GM20000 (cell line): Measurements from ENCODE around the gene KRTAP5-7.
"Not testable (repeated sequence)": the region's sequence is repeated elsewhere in the genome, so short reads cannot be mapped to it uniquely, and the experiment has no call there.

Experiments used
- DNase-seq: peaks from one replicate; pipeline ENCODE4 v3.0.0; 2012; ENCODE audit warnings: low spot score
- TF ChIP-seq, protein P1 (sequence below): IDR thresholded peaks from 2 replicates; pipeline ENCODE4 v1.5.1; 2012; ENCODE audit warnings: mild to moderate bottlenecking, control low read depth; ENCODE audit errors: extremely low read depth, missing control alignments

Gene KRTAP5-7, protein sequence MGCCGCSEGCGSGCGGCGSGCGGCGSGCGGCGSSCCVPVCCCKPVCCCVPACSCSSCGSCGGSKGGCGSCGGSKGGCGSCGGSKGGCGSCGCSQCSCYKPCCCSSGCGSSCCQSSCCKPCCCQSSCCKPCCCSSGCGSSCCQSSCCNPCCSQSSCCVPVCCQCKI

DNA sequence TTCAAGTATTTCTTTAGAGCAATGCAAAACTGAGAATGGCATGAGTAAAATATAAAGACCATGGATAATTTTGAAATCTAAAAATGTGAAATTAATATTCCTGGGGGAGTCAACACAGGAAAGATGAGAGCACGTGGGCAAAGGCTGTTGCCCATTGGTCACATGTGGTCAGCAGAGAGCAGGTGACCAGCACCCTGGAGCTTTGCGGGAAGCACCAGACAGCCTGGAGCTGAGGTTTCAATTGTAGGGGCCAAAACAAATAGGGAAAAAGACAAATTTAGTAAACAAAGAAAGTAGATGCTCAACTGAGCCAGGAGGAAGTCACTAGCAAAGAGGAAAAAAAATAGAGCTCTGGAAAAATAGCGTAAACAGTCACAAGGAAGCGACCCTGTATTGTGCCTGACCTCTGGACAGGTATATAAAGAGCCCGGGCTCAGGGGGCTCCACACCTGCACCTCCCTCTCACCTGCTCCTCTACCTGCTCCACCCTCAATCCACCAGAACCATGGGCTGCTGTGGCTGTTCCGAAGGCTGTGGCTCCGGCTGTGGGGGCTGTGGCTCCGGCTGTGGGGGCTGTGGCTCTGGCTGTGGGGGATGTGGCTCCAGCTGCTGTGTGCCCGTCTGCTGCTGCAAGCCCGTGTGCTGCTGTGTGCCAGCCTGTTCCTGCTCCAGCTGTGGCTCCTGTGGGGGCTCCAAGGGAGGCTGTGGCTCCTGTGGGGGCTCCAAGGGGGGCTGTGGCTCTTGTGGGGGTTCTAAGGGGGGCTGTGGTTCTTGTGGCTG lies at the start of gene KRTAP5-7:
Gene KRTAP5-7 (plus strand): TSS at position 472 of the 780 bp plus-strand sequence. CDS start 34 bp downstream, at position 506.
- not testable (repeated sequence) for DNase-seq

DNA sequence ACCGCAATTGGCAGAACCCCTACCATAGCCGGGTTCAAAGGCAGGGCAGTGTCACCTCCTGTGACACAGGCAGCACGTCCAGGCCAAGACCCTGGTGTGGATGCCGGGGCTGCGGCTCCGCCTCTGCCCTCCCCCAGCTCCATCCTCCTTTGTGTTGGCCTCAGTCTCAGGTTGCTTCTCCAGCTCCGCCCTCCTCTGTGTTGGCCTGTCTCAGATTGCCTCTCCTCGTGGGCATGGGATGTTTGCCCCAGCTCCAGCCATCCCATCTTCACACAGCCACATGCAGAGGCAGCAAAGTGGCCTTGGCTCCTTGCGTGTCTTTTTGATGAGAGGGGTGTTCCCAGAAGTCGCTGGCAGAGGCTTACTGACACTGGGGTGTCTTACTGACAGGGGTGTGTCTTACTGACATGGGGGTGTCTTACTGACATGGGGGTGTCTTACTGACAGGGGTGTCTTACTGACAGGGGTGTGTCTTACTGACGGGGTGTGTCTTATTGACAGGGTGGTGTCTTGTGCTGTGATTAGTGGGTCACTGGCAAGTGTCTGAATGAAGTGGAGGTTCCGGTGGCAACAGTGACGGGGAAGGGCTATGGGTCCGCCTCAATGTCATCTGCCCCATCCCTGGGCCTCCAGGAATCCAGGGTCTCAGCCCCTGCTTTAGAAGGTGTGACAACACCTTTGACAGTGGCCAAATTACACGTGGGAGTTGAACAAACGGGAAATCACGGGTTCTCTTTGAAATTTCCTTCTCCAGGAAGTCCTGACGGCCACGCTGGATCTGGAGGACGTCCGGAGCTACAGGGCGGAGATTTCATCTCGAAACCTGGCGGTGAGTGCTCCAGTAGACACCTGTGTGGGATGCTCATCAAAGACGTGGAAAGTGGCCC lies 49.2 kb upstream of the KRTAP5-7 start:
- DNase-seq = no peak
- TF ChIP-seq, protein P1, sequence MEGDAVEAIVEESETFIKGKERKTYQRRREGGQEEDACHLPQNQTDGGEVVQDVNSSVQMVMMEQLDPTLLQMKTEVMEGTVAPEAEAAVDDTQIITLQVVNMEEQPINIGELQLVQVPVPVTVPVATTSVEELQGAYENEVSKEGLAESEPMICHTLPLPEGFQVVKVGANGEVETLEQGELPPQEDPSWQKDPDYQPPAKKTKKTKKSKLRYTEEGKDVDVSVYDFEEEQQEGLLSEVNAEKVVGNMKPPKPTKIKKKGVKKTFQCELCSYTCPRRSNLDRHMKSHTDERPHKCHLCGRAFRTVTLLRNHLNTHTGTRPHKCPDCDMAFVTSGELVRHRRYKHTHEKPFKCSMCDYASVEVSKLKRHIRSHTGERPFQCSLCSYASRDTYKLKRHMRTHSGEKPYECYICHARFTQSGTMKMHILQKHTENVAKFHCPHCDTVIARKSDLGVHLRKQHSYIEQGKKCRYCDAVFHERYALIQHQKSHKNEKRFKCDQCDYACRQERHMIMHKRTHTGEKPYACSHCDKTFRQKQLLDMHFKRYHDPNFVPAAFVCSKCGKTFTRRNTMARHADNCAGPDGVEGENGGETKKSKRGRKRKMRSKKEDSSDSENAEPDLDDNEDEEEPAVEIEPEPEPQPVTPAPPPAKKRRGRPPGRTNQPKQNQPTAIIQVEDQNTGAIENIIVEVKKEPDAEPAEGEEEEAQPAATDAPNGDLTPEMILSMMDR = no peak

DNA sequence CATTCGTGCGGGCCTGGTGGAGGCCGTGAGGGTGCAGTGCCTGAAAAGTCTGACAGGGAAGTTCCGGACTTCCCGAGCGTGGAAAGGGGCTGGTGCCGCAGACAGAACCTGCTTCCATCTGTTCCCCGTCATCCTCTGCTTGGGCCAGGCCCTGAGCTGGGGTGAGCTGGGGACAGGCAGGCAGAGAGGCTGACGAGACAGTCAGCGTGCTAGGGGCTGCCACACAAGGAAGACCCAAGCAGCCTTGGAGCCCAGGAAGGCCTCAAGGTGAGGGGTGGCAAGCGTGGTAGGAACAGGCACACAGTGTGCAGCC lies 48.6 kb upstream of the KRTAP5-7 start:
- TF ChIP-seq, protein P1 = no peak
- no peak for DNase-seq

DNA sequence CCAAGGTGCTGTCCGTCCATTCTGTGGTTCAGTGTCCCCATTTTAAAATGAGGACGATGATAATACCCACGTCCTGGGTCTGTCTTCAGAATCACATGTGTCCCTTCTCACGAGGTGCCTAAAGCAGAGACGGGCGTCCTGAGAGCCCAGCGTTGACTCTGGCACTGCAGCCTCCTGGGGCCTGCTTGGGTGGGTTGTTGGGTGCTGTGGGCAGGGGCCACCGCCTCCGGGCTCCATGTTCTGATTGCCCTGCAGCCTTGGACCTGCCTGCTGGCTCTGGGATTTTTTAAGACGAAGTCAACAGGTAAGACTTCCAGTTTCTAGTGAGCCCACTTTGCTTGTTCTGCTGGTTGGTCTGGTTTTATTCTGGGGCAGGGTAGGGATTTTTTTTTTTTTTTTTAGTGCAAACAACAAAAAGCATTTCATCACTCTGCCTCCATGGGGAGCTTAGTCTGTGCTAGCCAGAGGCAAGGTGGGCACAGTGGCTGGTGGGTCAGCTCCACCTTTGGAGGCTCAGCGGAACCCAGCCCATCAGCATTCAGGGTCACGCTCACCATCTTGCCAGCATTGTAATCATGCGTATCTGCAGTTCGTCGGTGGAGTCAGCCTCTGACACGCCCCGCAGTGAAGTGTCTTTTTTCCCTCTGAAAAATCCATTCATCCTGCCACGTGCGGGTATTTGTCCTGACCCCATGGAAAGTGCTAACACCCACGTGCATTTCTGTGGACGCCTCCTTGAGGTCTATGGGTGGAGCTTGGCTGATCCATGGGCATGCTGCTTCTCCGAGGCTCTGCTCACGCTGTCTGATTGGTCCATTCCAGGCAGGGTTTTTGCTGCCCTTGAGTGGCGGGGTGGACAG lies 45.7 kb upstream of the KRTAP5-7 start:
- DNase-seq = no peak
- TF ChIP-seq, protein P1 = no peak

DNA sequence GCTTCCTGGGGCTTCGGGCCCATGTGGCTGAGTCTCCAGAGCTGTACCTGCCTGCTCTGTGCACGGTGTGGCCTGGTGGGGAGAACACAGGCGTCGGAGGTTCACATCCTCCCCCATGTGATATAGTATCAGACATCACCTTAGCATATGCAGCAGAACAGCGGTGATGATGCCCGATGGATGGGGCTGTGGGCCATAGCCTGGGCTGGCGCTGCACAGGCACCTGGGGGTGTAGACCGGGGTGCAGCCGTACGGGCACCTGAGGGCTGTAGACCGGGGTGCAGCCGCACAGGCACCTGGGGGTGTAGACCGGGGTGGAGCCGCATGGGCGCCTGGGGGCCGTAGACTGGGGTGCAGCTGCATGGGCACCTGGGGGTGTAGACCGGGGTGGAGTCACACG lies 44.9 kb upstream of the KRTAP5-7 start:
- TF ChIP-seq, protein P1 = no peak
- no peak for DNase-seq

DNA sequence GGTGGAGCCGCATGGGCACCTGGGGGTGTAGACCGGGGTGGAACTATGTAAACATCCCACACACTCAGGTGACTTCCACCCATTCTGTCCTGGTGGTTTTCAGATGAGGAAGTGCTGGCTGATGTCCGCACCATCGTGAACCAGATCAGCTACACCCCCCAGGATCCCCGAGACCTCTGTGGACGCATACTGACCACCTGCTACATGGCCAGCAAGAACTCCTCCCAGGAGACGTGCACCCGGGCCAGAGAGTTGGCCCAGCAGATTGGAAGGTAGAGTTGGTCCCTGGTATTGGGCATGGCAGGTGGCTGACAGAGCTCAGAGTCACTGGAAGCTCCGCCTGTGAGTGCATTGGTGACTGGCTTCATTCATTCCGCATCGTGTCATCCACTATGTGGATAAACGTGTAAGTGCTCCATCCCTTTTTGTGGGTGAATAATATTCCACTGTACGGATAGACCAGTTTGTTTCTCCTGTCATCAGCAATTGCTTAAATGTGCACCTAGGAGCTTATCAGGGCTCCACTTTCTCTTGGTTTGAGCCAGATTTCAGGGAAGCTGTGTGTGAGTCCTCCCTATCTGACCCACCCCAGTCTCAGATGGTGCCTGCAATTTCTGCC lies 44.2 kb upstream of the KRTAP5-7 start:
- TF ChIP-seq, protein P1 = no peak
- DNase-seq = no peak

DNA sequence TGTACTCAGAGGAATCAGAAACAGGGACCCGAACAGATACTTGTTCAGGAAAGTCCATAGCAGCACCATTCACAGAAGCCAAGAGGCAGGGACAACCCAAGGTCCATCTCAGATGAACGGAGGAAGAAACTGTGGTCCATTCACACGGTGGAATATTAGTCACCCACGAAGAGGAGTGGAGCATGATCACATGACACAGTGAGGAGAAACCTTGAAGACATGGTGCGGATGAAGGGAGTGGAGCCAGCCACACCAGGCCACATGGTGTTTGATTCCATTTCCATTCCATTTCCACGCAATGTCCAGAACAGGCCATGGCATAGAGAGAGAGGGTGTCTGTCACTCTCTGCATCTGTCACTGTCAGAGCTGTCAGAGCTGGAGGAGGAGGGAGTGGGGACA lies 43.4 kb upstream of the KRTAP5-7 start:
- no peak for DNase-seq
- TF ChIP-seq, protein P1 = no peak
